ENCODE results near the gene TAS2R20. TPM values are rescaled to one million over a fixed set of nuclear protein-coding genes. Genes with fewer than 3 reads are reported as not detected.

TAS2R20 gene
- total RNA-seq, 2 donors from 2014 or later, result 1.5 to 3.7 TPM

GRCh38 chr12:10974965-10975364, 23.1 kb downstream of the TAS2R20 start:
- Mint-ChIP-seq H3K36me3 (peaks cover 0 to 11% of the 10 kb centered on the region in 2 donors), H3K9me3 (no peaks in the 10 kb centered on the region), H3K27ac (no peak overlapping the region)
- DNase-seq (ENCODE audit: low spot score in 2 of 2) (no peak), ATAC-seq (no peak)

- no peak overlapping the region for H3K27ac Mint-ChIP-seq
- H3K36me3 Mint-ChIP-seq, result no peaks in the 10 kb centered on the region
Observed at GRCh38 chr12:10968765-10969456, 29.2 kb downstream of the TAS2R20 start.

GRCh38 chr12:10967409-10967808, 30.7 kb downstream of the TAS2R20 start:
- Mint-ChIP-seq H3K36me3 (no peaks in the 10 kb centered on the region), H3K9me3 (no peaks in the 10 kb centered on the region), H3K27ac (no peak overlapping the region)
- no peak for DNase-seq (ENCODE audit: low spot score in 2 of 2)
- no peak for ATAC-seq

More at GRCh38 chr12:10968765-10969456, 29.2 kb downstream of the TAS2R20 start:
- H3K9me3 Mint-ChIP-seq, result no peaks in the 10 kb centered on the region
- DNase-seq (ENCODE audit: low spot score in 2 of 2) (no peak), ATAC-seq (no peak)

DNA sequence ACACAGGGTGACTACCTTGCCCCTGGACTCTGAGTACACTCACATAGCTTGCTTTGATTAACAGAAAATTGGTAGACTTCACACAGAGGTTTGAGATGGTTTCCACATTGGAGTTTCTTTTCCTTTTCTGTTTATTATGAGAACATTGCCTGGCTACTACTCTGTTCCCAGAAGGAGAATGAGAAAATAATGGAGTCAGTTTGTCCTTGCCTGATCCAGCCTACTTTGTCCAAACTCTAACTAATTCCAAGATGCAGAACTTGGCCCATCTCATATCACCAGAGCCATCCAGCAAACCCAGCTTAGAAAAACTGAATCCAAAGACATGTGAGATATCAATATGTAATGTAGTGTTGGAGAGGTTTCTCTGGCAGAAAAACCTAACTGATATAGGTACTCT, 31.8 kb downstream of the TAS2R20 start:
- DNase-seq (ENCODE audit: low spot score in 2 of 2), result no peak
- H3K36me3 Mint-ChIP-seq, result no peaks in the 10 kb centered on the region
- ATAC-seq, result no peak
- no peak overlapping the region for H3K27ac Mint-ChIP-seq
- no peaks in the 10 kb centered on the region for H3K9me3 Mint-ChIP-seq

DNA sequence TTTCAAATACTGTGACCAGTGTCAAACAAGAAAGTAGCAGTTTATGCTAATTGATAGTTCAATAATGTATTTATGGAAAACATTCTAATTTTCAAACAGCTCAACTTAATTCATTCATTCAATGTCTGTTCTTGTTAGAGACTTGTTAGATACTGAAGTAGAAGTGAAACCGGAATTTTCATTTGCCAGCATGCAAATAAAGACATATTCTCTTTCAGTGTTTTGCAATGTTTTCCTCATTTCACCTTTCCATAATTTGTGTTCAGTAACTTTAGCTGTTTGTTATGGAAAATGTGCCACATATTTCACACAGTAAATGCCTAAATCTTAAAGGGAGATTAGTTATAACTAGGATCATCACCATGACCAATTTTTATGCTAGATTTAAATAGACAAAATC, 32.6 kb downstream of the TAS2R20 start:
- Mint-ChIP-seq H3K36me3 (no peaks in the 10 kb centered on the region), H3K27ac (no peak overlapping the region), H3K9me3 (no peaks in the 10 kb centered on the region)
- no peak for DNase-seq (ENCODE audit: low spot score in 2 of 2)
- no peak for ATAC-seq

- H3K36me3 Mint-ChIP-seq, result peaks cover 21 to 30% of the 10 kb centered on the region in 2 donors
- ATAC-seq (no peak), DNase-seq (ENCODE audit: low spot score in 2 of 2) (no peak)
- H3K9me3 Mint-ChIP-seq, result peaks cover 4 to 15% of the 10 kb centered on the region in 2 donors
- H3K27ac Mint-ChIP-seq, result no peak overlapping the region
Observed at GRCh38 chr12:10960211-10960610, 37.9 kb downstream of the TAS2R20 start.

GRCh38 chr12:10959804-10960203, 38.3 kb downstream of the TAS2R20 start:
- ATAC-seq, result no peak
- no peak for DNase-seq (ENCODE audit: low spot score in 2 of 2)
- no peak overlapping the region for H3K27ac Mint-ChIP-seq
- peaks cover 25 to 34% of the 10 kb centered on the region in 2 donors for H3K36me3 Mint-ChIP-seq
- H3K9me3 Mint-ChIP-seq, result peaks cover 6 to 19% of the 10 kb centered on the region in 2 donors

- H3K27ac Mint-ChIP-seq, result no peak overlapping the region
- H3K36me3 Mint-ChIP-seq, result peaks cover 44% of the 10 kb centered on the region in 2 donors
- DNase-seq (ENCODE audit: low spot score in 2 of 2), result no peak
- peaks cover 11 to 26% of the 10 kb centered on the region in 2 donors for H3K9me3 Mint-ChIP-seq
- no peak for ATAC-seq
Observed at GRCh38 chr12:10957741-10958140, 40.4 kb downstream of the TAS2R20 start.

DNA sequence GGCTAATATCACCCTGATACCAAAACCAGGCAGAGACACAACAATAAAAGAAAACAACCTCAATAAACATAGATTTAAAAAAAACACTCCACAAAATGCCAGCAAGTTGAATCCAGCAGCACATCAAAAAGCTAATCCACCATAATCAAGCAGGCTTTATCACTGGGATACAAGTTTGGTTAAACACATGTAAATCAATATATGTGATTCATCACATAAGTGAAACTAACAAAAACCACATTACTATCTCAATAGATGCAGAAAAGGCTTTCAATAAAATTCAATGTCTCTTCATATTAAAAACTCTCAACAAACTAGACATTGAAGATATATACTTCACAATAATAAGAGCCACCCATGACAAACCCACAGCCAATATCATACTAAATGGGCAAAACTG, 42.0 kb downstream of the TAS2R20 start:
- Mint-ChIP-seq H3K27ac (no peak overlapping the region), H3K36me3 (peaks cover 46 to 47% of the 10 kb centered on the region in 2 donors), H3K9me3 (peaks cover 11 to 26% of the 10 kb centered on the region in 2 donors)
- ATAC-seq, result no peak
- no peak for DNase-seq (ENCODE audit: low spot score in 2 of 2)

GRCh38 chr12:10952645-10953044, 45.5 kb downstream of the TAS2R20 start:
- no peak for ATAC-seq
- Mint-ChIP-seq H3K36me3 (peaks cover 42 to 44% of the 10 kb centered on the region in 2 donors), H3K9me3 (peaks cover 15 to 34% of the 10 kb centered on the region in 2 donors), H3K27ac (no peak overlapping the region)
- no peak for DNase-seq (ENCODE audit: low spot score in 2 of 2)

Other genes starting within 250 kb of the TAS2R20 start
- not detected for gene TAS2R7, start 195.7 kb downstream of the TAS2R20 start, total RNA-seq
- gene TAS2R8, start 191.0 kb downstream of the TAS2R20 start, total RNA-seq, result not detected
- not detected for gene TAS2R9, start 188.1 kb downstream of the TAS2R20 start, total RNA-seq
- gene TAS2R10, start 171.9 kb downstream of the TAS2R20 start, total RNA-seq, result not detected
- 1 to 10 TPM in 1 of 2 donors, under 1 TPM in 1; 0.48 to 2.4 TPM for gene PRR4, start 148.8 kb downstream of the TAS2R20 start, total RNA-seq
- 10 to 100 TPM in 1 of 2 donors, 1 to 10 TPM in 1; 7.8 to 25.1 TPM for gene PRH1, start 114.0 kb downstream of the TAS2R20 start, total RNA-seq
- 1 to 10 TPM in 1 of 2 donors, under 1 TPM in 1; 0.23 to 1.3 TPM for gene TAS2R13, start 88.7 kb downstream of the TAS2R20 start, total RNA-seq
- gene PRH2, start 69.1 kb downstream of the TAS2R20 start, total RNA-seq, result not detected
- gene TAS2R14, start 59.0 kb downstream of the TAS2R20 start, total RNA-seq, result 1 to 10 TPM; 1.0 to 3.0 TPM
- 1 to 10 TPM in 1 of 2 donors, under 1 TPM in 1; 0.55 to 1.3 TPM for gene TAS2R50, start 11.4 kb downstream of the TAS2R20 start, total RNA-seq
- 1 to 10 TPM; 3.2 to 4.7 TPM for gene TAS2R19, start 24.3 kb upstream of the TAS2R20 start, total RNA-seq
- 1 to 10 TPM; 4.3 to 4.4 TPM for gene TAS2R31, start 33.1 kb upstream of the TAS2R20 start, total RNA-seq
- gene TAS2R46, start 64.0 kb upstream of the TAS2R20 start, total RNA-seq, result 1 to 10 TPM; 1.5 to 2.4 TPM
- gene TAS2R43, start 94.0 kb upstream of the TAS2R20 start, total RNA-seq, result 1 to 10 TPM in 1 of 2 donors, under 1 TPM in 1; 0.30 to 2.7 TPM
- 1 to 10 TPM; 2.9 to 3.9 TPM for gene TAS2R30, start 136.3 kb upstream of the TAS2R20 start, total RNA-seq
- 1 to 10 TPM; 5.4 to 7.0 TPM for gene SMIM10L1, start 172.9 kb upstream of the TAS2R20 start, total RNA-seq
- gene TAS2R42, start 188.6 kb upstream of the TAS2R20 start, total RNA-seq, result not detected

Measured in activated naive CD4-positive, alpha-beta T cell treated with anti-CD3 and anti-CD28 coated beads, Interleukin-2, amount 50 U/mL, for 72 hours (primary cell).